Measurements from ENCODE around the gene UGT1A8. TPM values are rescaled to one million over a fixed set of nuclear protein-coding genes. Genes with fewer than 3 reads are reported as not detected.

Gene UGT1A8
- total RNA-seq, 1 donor from 2014 or later = not detected

GRCh38 chr2:233789554-233789953 is 172.1 kb downstream of the UGT1A8 start:
- DNase-seq (no peak), ATAC-seq (no peak)
- intact Hi-C loops (cut with micrococcal nuclease) = no loop called here

- intact Hi-C loops (cut with micrococcal nuclease) = no loop called here
- ATAC-seq = no peak
Observed at GRCh38 chr2:233791151-233791882, 173.9 kb downstream of the UGT1A8 start.

GRCh38 chr2:233791883-233792329 is 174.5 kb downstream of the UGT1A8 start:
- ATAC-seq = no peak
- intact Hi-C loops (cut with micrococcal nuclease) = no loop called here
- DNase-seq = no peak

More at GRCh38 chr2:233791151-233791882, 173.9 kb downstream of the UGT1A8 start:
- no peak for DNase-seq

GRCh38 chr2:233792720-233793119 is 175.3 kb downstream of the UGT1A8 start:
- no peak for ATAC-seq
- DNase-seq = no peak
- intact Hi-C loops (cut with micrococcal nuclease) = no loop called here

- intact Hi-C loops (cut with micrococcal nuclease) = no loop called here
- ATAC-seq = no peak
- no peak for DNase-seq
Observed at GRCh38 chr2:233793465-233794127, 176.2 kb downstream of the UGT1A8 start.

GRCh38 chr2:233794128-233794658 is 176.8 kb downstream of the UGT1A8 start:
- no peak for DNase-seq
- intact Hi-C loops (cut with micrococcal nuclease) = no loop called here
- no peak for ATAC-seq

GRCh38 chr2:233795735-233796171 is 178.3 kb downstream of the UGT1A8 start:
- intact Hi-C loops (cut with micrococcal nuclease) = no loop called here
- DNase-seq = no peak
- no peak for ATAC-seq

GRCh38 chr2:233796254-233796653 is 178.8 kb downstream of the UGT1A8 start:
- intact Hi-C loops (cut with micrococcal nuclease) = no loop called here
- no peak for ATAC-seq
- no peak for DNase-seq

GRCh38 chr2:233798335-233799086 is 181.1 kb downstream of the UGT1A8 start:
- ATAC-seq = no peak
- DNase-seq = no peak
- intact Hi-C loops (cut with micrococcal nuclease) = no loop called here

GRCh38 chr2:233799087-233799665 is 181.7 kb downstream of the UGT1A8 start:
- DNase-seq (no peak), ATAC-seq (no peak)
- intact Hi-C loops (cut with micrococcal nuclease) = no loop called here

- no peak for DNase-seq
- intact Hi-C loops (cut with micrococcal nuclease) = no loop called here
- no peak for ATAC-seq
Observed at GRCh38 chr2:233799716-233800115, 182.3 kb downstream of the UGT1A8 start.

- intact Hi-C loops (cut with micrococcal nuclease) = no loop called here
- ATAC-seq = no peak
- no peak for DNase-seq
Observed at GRCh38 chr2:233800208-233800607, 182.8 kb downstream of the UGT1A8 start.

GRCh38 chr2:233801357-233802131 is 184.1 kb downstream of the UGT1A8 start:
- no peak for DNase-seq
- intact Hi-C loops (cut with micrococcal nuclease) = no loop called here
- ATAC-seq = no peak

GRCh38 chr2:233802132-233802815 is 184.8 kb downstream of the UGT1A8 start:
- DNase-seq (no peak), ATAC-seq (no peak)
- intact Hi-C loops (cut with micrococcal nuclease) = no loop called here

- intact Hi-C loops (cut with micrococcal nuclease) = no loop called here
- DNase-seq (no peak), ATAC-seq (no peak)
Observed at GRCh38 chr2:233803292-233803911, 186.0 kb downstream of the UGT1A8 start.

GRCh38 chr2:233803994-233804393 is 186.6 kb downstream of the UGT1A8 start:
- DNase-seq (no peak), ATAC-seq (no peak)
- intact Hi-C loops (cut with micrococcal nuclease) = no loop called here

- DNase-seq = no peak
- no peak for ATAC-seq
- intact Hi-C loops (cut with micrococcal nuclease) = no loop called here
Observed at GRCh38 chr2:233807215-233807865, 189.9 kb downstream of the UGT1A8 start.
